Medulla oblongata (tissue), 1 donor: ENCODE measurements around the gene B4GAT1.
"Not testable (repeated sequence)": the region's sequence is repeated elsewhere in the genome, so short reads cannot be mapped to it uniquely, and the experiment has no call there.

Experiments
- DNase-seq: peaks from one replicate; pipeline ENCODE4 v3.0.0-alpha.2; 2015; ENCODE audit errors: extremely low spot score

B4GAT1 gene

DNA sequence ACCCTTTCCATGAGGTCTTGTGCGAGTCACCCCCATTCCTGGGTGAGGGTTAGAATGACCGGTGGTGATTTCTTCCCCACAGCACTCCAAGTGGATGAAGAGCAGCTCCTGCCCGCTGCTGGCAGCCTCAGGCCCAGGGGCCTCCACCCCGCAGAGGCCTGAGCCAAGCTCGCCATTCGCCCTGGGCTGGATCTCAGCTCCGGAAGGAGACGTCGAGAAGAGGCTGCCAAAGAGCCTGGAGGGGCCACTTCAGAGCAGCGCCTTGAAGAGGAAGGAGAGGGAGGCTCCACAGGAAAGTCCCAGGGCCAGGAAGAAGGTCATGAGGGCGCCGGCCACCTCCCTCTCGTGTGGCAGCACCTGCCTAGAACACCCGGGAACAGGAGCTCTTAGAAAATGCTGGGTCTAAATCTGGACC is 15.8 kb upstream of the B4GAT1 start:
- no peak for DNase-seq

GRCh38 chr11:66362481-66363147 is 15.2 kb upstream of the B4GAT1 start:
- DNase-seq = no peak

GRCh38 chr11:66361502-66361941 is 14.1 kb upstream of the B4GAT1 start:
- no peak for DNase-seq

GRCh38 chr11:66360406-66361073 is 13.1 kb upstream of the B4GAT1 start:
- no peak for DNase-seq

DNA sequence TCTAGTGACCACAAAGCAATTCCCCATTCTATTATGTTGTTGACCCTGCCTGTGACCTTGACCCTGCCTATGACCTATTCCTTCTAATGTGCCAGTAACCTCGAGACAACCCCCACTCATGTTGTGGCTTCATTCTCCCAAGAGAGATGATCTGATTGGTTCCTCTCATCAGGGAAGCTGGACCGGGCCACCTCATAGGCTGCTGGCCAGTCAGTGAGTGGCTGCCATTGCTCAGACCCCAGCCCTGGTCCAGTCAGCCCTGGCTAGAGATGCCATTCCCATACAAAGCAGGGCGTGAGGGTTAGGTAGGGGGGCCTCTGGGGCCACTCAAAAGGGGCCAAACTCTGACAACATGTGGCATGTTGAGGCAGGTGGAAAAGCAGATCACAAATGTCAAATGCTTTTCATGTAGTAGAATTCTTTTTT is 12.2 kb upstream of the B4GAT1 start:
- DNase-seq = no peak

DNA sequence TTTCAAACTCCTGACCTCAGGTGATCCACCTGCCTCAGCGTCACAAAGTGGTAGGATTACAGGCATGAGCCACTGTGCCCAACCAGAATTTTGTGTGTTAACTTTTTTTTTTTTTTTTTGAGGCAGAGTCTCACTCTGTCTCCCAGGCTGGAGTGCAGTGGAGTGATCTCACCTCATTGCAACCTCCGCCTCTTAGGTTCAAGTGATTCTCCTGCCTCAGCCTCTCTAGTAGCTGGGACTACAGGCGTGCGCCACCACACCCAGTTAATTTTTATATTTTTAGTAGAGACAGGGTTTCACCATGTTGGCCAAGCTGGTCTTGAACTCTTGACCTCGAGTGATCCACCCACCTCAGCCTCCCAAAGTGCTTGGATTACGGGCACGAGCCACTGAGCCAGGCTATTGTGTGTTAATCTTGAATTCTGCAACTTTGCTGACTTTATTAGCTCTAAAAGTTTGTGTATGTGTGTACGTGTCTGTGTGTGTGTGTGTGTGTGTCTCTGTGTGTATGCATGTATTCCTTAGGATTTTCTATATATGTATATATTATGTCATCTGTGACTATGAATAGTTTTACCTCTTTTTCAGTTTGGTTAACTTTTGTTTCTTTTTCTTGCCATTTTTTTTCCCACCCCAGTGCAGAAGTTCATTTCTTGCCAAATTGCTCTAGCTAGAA is 3.3 kb upstream of the B4GAT1 start:
- not testable (repeated sequence) for DNase-seq

GRCh38 chr11:66349084-66349386 is 1.6 kb upstream of the B4GAT1 start:
- no peak for DNase-seq

GRCh38 chr11:66346476-66347424 is 679 bp downstream of the B4GAT1 start:
- DNase-seq = no peak

- no peak for DNase-seq
These were observed 2.1 kb downstream of the B4GAT1 start for GRCh38 chr11:66345316-66345649.

- peak; percentile 97 for DNase-seq
These were observed 2.7 kb downstream of the B4GAT1 start, which contains the start of gene BRMS1 for GRCh38 chr11:66344550-66345315. BRMS1 (minus strand) TSS chr11:66345104; CDS start chr11:66342234, 2,870 bp downstream.

- DNase-seq = no peak
These were observed 4.3 kb downstream of the B4GAT1 start for GRCh38 chr11:66343176-66343575.

GRCh38 chr11:66341502-66342126 is 5.8 kb downstream of the B4GAT1 start:
- DNase-seq = no peak

DNA sequence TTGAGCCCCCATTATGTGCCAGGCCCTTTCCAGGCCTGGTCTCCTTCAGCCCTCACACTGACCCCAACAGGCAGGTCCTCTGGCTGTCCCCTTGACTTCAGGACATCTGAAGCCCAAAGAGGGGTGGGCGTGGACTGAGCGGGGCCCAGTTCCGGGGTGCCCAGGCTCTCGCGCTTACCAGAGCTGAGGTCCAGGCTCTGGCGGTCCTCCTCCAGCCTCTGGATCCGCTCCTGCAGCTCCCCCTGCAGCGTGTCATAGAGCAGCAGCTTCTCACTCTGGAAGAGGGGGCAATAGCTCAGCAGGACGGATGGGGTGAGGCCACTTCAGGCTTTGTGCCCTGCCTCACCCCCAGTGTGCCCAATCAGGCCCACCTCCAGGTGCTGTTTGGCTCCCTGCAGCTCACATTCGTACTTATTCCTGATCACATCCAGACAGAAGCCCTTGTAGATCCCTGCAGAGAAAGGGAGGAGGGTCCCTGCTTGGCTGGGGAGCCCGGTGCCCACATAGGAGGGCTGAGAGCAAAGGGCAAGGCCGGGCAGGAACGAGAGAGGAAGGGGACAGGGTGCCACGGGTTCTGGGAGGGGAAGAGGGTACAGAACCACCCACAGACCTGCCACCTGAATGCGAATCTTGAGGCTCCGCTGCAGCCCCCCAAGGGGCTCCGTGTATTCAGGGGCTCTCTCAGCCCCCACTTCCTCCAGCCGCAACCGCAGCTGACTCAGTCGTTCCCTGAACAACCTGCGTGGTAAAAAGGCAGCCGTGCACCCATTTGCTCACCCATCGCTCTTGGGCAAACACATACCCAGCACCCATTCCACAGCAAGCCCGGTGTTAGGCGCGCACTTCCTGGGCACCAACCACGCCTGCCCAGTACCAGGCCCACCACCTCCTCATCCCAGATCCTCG is 6.6 kb downstream of the B4GAT1 start:
- DNase-seq = no peak

GRCh38 chr11:66339686-66340483 is 7.5 kb downstream of the B4GAT1 start:
- no peak for DNase-seq

- no peak for DNase-seq
These were observed 8.2 kb downstream of the B4GAT1 start for GRCh38 chr11:66339162-66339675.

DNA sequence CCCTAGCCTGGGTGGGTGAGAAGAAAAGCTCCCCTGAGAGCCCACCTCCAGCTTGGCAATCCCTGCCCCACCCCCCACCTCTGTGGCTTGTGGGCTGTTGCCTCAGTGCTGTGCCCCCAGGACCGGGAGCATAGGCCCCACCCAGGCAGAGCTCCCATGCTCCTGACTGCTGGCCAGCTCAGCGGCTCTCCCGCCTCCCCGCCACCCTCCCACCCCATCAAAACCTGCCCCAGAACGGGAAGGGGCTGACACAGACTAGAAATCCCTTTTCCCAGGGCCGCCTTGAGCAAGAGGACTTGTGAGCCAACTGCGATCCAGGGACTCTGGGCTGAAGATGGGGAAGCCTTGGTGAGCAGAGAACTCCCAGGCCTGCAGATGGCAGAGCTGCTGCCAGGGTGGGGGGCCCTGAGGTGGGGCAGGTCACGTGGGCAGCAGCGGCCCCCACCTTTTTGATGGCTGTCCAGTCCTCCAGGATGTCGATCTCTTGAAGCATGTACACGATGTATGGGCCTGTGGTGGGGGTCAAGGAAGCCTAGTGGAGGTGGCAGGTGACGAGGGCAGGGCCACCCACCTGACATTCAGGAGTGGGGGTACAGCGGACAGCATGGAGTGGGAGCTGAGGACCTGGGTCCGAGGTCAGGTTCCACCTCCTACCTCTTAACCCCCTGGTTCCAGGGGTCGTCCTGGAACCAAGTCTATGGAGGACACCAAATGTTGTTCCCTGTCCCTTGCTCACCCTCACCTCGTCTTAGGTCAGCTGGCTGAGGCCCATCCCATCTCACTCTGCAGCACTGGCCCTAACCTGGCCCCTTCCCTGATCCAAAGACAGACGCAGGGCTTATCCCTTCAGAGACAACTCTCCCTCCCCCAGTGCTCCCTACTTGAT is 8.9 kb downstream of the B4GAT1 start:
- no peak for DNase-seq

DNA sequence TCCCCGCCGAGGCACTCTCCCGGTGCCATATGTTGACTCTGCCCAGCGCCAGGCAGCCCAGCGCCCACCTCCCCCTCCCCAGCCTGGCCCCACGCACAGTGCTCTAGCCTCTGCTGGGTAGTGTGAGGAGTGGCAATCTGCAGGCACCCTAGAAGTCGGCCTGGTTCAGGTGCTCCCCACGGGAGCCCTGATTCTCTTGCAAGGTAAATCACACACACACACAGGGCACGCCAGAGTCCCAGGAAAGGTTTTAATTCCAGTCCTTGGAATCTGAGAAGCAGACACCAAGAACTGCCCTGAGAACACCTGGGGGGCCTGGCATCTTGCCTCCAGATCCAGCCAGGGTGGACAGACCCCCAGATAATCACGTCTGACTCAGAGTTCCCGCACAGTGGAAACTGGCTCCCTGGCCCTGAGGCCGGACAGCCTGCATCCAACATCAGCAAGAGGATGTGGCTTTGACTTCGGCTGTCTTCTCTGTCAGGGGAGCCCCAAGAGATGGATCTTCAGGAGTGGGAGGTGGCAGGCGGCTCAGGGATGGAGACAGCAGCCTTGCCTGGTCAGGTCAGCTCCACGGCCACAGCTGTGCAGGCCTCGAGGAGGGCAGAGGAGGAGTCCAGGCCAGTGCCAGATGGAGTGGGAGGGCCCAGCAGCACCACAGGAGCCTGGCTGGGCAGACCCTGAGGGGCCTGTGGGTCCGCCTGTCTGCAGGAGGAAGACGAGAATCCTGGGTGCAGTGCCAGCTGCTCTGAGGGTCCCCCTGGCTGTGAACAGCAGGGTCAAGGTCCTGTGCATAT is 10.1 kb downstream of the B4GAT1 start:
- no peak for DNase-seq
